MV-4-11 (cell line): ENCODE measurements around the gene NLRP3.
A peak's percentile ranks its signal among the peaks of the same experiment; 100 is the strongest.
"Not testable (repeated sequence)": the region's sequence is repeated elsewhere in the genome, so short reads cannot be mapped to it uniquely, and the experiment has no call there.

Experiments used
- DNase-seq: peaks from one replicate; lab custom pipeline; 2025; lab: John Stamatoyannopoulos, UW

Gene NLRP3

DNA sequence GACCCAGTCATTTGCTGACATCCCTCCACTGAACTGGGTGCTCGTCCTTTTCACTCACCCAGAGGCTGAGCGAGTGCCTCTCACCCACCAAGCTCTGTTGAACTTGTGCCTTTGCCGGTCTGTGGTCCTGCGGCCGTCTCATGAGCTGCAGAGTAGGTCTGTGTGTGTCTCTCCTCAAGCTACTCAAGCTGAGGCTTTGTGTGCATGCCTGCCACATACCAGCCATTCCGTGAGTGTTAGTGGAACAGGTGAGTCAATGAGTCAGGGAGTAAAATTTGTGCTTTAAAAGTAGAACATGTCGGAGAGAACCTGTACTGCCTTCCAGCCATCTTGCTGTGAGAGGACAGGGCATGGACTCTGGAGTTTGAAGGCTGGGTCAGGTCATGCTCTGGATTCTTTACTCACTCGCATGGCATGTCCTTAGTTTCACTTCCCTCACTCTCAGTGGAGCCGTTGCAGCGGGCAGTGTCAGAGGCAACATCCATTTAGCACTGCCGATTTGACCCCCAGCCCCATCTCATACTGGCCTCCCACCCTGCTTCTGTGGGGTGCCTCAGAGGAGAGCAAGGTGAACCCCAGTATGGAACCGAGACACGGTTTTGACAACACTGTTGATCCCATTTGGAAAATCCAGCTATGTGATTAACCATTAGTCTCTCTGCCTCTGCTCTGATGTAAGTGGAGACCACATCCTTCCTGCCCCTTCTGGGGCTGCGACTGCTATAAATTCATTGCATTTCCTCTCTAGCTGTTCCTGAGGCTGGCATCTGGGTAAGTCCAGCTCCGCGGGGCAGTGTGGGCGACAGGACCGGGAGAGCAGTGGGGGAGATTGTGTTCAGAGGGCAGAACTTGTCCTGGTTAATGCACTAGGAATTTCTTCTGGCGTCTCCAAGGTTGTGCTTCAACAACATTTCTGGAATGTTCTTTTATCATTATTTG, at the start of gene NLRP3:
Gene NLRP3, plus strand, starts transcription at position 751 of the 939 bp plus-strand sequence. CDS start 2,628 bp downstream, outside the sequence.
- peak; percentile 95 for DNase-seq

DNA sequence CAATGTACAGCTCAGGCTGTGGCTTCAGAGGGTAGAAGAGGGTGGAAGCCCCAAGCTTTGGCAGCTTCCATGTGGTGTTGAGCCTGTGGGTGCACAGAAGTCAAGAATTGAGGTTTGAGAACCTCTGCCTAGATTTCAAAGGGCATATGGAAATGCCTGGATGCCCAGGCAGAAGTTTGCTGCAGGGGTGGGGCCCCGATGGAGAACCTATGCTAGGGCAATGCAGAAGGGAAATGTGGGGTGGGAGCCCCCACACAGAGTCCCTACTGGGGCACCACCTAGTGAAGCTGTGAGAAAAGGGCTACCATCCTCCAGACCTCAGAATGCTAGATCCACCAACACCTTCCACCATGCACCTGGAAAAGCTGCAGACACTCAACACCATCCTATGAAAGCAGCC, 49.6 kb upstream of the NLRP3 start:
- not testable (repeated sequence) for DNase-seq

DNA sequence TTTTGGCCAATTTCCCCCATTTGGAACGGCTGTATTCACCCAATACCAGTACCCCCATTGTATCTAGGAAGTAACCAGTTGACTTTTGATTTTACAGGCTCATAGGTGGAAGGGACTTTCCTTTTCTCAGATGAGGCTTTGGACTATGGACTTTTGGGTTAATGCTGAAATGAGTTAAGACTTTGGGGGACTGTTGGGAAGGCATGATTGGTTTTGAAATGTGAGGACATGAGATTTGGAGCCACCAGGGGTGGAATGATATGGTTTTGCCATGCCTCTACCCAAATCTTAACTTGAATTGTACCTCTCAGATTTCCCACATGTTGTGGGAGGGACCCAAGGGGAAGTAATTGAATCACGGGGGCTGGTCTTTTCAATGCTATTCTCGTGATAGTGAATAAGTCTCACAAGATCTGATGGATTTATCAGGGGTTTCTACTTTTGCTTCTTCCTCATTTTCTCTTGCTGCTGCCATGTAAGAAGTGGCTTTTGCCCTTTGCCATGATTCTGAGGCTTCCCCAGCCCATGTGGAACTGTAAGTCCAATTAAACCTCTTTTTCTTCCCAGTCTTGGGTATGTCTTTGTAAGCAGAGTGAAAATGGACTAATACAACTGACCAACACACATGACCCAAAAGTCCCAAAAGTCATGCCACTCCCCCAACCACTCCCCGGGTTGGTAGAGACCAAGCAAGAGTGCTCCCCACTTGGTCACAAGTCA, 48.9 kb upstream of the NLRP3 start:
- peak; percentile 20 for DNase-seq

GRCh38 chr1:247367786-247368422, 48.1 kb upstream of the NLRP3 start:
- DNase-seq, result peak; percentile 61

DNA sequence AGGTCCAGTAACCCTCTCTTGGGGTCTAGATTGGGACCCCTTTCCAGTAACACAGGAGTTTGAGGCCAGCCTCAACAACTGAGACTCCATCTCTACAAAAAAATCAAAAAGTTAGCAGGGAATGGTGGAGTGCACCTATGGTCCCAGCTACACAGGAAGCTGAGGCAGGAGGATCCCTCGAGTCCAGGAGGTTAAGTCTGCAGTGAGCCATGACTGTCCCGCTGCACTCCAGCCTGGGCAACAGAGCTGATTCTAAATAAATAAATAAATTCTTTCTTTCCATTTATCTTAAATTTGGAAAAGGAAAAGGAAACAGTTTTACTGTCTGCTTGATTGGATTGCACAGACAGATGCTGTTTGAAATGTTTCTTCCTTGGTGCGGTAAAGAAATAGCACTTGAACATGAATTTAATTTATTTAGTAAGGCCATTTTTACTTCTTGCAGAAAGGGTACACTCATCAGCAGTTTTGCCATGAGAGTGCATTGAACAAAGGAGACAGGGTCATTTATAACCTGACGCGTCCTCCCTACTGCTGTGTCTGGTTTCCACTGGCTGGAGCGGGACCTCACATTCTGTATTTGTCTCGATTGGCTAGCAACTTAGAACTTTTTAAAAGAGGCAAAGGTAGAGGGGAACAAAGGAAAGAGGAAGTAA, 47.4 kb upstream of the NLRP3 start:
- DNase-seq, result no peak

- no peak for DNase-seq
Observed at GRCh38 chr1:247370786-247371732, 44.9 kb upstream of the NLRP3 start.

DNA sequence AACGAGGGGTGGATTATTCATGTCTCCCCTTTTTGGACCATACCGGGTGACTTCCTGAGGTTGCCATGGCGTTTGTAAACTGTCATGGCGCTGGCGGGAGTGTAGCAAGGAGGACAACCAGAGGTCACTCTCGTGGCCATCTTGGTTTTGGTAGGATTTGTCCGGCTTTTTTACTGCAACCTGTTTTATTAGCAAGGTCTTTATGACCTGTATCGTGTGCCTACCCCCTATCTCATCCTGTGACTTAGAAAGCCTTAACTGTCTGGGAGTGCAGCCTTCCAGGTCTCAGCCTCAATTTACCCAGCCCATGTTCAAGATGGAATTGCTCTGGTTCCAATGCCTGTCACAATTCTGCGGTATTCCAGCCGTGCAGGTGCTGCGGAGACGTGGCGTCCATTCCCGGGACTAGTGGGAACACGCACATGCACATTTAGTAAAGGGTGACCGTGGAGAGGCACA, 44.1 kb upstream of the NLRP3 start:
- DNase-seq, result no peak

DNA sequence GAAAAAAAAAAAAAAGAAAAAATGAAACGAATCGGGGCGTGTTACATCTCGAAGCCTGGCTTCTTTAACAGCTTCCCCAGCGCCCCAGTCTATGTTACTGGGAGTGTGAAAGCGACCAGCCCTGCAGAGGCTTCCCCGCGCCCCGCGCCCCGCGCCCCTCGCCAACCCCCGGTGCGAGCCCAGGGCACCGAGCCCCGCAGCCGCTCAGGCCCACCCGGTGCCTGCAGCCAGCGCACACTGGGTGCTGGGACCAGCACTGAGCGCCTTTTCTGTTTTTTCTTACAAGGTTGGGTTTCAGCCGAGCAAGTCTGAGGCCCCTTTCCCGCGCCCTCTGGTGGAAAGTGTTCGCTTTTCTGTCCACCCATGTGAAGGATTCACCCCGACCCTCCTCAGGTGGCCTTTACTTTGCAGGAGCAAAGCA, 42.2 kb upstream of the NLRP3 start:
- DNase-seq, result no peak

GRCh38 chr1:247374651-247375334, 41.2 kb upstream of the NLRP3 start:
- not testable (repeated sequence) for DNase-seq

- DNase-seq, result no peak
Observed at GRCh38 chr1:247375747-247376146, 40.2 kb upstream of the NLRP3 start.

- DNase-seq, result no peak
Observed at GRCh38 chr1:247376659-247377058, 39.3 kb upstream of the NLRP3 start.

- DNase-seq, result not testable (repeated sequence)
Observed at GRCh38 chr1:247377656-247378055, 38.3 kb upstream of the NLRP3 start.

DNA sequence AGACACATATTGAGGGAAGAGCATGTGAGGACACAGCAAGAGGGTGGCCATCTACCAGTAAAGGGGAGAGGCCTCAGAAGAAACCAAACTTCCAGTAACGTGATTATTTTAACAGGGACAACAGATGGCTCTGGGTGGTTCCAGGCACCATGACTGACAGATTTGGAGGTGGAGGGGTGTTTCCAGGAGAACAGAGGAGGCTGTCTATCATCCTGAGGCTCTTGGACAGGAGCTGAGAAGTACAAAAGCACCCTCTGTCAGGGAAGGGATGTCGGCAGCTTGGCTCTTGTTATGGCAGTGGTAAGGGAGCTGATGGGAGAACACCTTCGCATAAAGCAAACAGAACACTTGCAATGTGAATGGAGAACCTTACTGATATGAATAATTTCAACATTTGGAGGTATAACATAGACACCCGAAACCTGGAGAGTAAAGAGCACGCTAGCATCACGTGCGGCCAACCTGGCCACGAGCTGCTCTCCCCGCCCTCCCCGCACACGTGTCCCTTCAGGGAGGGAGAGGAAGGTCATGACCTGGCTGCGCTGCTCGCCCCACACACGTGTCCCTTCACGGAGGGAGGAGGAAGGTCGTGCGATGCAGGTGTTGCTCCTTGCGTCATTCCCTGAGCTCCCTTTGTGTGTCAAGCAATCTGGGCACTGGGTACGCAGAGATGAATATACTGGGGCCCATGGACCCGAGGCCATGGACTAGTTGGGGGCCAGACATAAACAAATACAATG, 37.5 kb upstream of the NLRP3 start:
- DNase-seq, result no peak

DNA sequence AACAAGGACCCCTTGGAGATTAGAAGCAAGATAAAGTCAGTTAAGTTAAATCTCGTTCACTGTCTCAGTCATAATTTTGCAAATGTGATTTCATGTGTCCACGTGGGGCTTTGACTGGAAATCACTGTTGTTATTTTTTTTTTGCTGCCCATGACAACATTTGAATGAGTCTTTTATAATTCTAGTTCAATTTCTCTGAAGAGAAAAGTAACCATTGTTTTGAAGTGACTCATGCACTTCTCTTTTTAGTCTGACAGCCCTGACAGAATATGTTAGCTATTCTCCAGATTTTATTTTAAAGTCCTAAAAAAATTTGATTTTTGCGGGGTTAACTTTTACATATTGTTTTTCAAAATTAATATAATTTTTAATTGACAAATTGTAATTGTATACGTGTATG, 30.7 kb upstream of the NLRP3 start:
- peak; percentile 21 for DNase-seq

GRCh38 chr1:247386217-247386616, 29.8 kb upstream of the NLRP3 start:
- DNase-seq, result no peak

DNA sequence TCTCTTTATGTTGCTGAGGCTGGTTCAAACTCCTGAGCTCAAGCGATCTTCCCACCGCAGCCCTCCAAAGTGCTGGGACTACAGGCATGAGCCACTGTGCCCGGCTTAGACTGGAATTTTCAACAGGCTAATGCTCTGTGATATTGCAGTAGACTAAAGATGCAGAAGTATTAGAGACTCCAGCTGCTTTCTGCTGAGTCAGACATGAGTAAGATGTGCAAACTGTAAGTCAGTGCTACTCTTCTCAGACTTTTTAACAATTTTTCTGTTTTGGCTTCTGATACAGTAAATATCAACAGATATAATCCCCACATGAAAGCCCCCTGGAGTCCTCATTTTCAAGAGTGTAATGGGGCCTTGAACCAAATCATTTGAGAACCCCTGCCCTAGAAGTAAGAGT, 29.3 kb upstream of the NLRP3 start:
- peak; percentile 48 for DNase-seq

GRCh38 chr1:247387096-247387495, 28.9 kb upstream of the NLRP3 start:
- DNase-seq, result no peak

GRCh38 chr1:247387565-247387964, 28.4 kb upstream of the NLRP3 start:
- peak; percentile 68 for DNase-seq

- peak; percentile 99 for DNase-seq
Observed at GRCh38 chr1:247390116-247390791, 25.7 kb upstream of the NLRP3 start.
